Measurements from ENCODE around the gene MAGEB2.
"Not testable (repeated sequence)": the region's sequence is repeated elsewhere in the genome, so short reads cannot be mapped to it uniquely, and the experiment has no call there.

The MAGEB2 gene, protein sequence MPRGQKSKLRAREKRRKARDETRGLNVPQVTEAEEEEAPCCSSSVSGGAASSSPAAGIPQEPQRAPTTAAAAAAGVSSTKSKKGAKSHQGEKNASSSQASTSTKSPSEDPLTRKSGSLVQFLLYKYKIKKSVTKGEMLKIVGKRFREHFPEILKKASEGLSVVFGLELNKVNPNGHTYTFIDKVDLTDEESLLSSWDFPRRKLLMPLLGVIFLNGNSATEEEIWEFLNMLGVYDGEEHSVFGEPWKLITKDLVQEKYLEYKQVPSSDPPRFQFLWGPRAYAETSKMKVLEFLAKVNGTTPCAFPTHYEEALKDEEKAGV

DNA sequence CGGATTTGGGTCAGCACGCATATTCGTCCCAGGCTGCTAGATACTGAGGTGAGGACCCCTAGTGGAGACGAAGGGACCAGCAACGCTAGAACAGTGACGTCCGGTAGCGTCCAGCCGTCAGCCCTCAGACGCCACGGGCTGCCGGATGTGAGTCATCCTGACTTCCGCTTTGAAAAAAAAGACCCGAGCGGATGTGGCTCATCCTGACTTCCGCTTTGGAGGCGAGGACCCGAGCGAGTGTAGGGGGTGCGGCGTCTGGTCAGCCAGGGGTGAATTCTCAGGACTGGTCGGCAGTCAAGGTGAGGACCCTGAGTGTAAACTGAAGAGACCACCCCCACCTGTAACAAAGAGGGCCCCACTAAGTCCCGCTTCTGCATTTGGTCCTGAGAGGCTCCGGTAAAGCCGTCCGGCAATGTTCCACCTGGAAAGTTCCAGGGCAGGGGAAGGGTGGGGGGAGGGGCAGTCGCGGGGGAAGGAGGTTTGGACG is at the start of gene MAGEB2:
MAGEB2 (plus strand) TSS at position 207 of the 487 bp plus-strand sequence. CDS start 3,018 bp downstream, outside the sequence.
- DNase-seq (ENCODE audit: low read depth in 2 of 2), result no peak

GRCh38 chrX:30170900-30171299 is 44.5 kb upstream of the MAGEB2 start:
- DNase-seq (ENCODE audit: low read depth in 2 of 2), result no peak

DNA sequence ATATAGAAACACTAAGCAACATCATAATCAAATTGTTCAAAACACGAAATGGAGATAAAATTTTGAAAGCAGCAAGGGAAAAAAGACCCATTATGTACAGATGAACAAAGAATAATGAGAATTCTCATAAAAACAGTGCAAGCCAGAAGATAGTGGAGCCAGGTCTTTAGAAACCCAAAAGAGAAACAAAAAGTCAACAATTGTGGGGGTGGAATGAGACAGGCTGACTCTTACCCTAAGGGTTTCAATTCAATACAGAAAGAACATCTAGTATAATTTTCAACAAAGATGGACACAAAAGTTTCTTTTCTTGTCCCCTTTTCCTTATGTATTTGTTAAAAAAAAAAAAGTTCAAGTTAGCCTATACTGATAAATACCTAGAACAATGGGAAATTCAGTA is 34.0 kb upstream of the MAGEB2 start:
- DNase-seq (ENCODE audit: low read depth in 2 of 2), result no peak

GRCh38 chrX:30183554-30183953 is 31.8 kb upstream of the MAGEB2 start:
- DNase-seq (ENCODE audit: low read depth in 2 of 2), result no peak

GRCh38 chrX:30190426-30190825 is 24.9 kb upstream of the MAGEB2 start:
- no peak for DNase-seq (ENCODE audit: low read depth in 2 of 2)

DNA sequence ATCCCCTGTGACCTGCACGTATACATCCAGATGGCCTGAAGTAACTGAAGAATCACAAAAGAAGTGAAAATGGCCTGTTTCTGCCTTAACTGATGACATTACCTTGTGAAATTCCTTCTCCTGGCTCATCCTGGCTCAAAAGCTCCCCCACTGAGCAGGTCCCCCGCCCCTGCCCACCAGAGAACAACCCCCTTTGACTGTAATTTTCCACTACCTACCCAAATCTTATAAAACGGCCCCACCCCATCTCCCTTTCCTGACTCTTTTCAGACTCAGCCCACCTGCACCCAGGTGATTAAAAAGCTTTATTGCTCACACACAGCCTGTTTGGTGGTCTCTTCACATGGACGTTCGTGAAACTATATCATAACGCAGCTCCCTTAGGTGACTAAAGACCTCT is 21.5 kb upstream of the MAGEB2 start:
- not testable (repeated sequence) for DNase-seq (ENCODE audit: low read depth in 2 of 2)

- DNase-seq (ENCODE audit: low read depth in 2 of 2), result no peak
Observed at GRCh38 chrX:30196322-30196721, 19.0 kb upstream of the MAGEB2 start.

GRCh38 chrX:30212172-30212571 is 3.2 kb upstream of the MAGEB2 start:
- no peak for DNase-seq (ENCODE audit: low read depth in 2 of 2)

DNA sequence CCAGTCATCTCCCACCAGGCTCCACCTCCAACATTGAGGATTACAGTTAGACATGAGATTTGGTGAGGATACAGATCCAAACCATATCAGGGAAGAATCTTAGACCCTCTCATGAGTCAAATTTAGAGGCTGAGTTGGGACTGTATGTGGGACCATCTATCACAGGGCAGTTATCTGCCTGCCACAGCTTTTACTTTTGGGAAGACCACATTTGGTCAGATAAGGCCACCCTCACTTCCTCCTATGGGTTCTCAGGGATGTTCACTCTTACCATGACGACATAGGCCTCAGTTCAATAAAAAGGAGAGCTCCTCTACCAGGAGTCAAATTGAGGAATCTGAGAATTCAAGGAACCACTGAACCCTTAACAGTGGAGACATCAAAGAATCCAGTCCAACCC is 2.1 kb downstream of the MAGEB2 start:
- DNase-seq (ENCODE audit: low read depth in 2 of 2), result no peak

DNA sequence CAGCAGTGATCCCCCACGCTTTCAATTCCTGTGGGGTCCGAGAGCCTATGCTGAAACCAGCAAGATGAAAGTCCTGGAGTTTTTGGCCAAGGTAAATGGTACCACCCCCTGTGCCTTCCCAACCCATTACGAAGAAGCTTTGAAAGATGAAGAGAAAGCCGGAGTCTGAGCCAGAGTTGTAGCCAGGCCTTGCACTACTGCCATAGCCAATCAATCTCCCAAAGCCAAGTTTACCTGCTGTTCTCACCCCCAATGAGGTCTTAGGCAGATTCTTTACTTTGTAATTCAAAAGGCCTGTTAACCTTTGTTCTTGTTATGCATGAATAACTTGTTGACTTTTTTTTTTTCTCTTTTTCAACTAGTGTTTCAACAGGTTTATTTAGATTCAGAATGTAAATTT is 4.0 kb downstream of the MAGEB2 start:
- no peak for DNase-seq (ENCODE audit: low read depth in 2 of 2)

- no peak for DNase-seq (ENCODE audit: low read depth in 2 of 2)
Observed at GRCh38 chrX:30220661-30221060, 5.3 kb downstream of the MAGEB2 start.

DNA sequence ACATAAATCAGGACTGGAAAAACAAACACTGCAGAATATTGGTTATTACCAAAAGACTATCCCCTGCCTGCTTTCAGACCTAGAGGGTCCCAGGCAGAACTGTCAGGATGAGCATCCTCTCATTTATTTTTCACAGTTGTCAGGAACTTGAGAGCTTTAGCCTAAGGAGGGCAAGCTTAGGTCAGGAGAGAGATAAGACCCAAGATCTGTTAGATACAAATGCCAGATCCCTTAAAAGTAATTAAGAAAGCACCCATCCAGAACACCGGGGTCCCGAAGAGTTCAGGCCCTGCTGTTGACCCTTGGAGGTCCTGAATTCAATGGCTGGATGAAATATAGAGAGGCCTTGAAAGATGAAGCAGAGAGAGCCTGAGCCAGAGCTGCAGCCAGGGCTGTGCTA is 9.2 kb downstream of the MAGEB2 start:
- no peak for DNase-seq (ENCODE audit: low read depth in 2 of 2)

DNA sequence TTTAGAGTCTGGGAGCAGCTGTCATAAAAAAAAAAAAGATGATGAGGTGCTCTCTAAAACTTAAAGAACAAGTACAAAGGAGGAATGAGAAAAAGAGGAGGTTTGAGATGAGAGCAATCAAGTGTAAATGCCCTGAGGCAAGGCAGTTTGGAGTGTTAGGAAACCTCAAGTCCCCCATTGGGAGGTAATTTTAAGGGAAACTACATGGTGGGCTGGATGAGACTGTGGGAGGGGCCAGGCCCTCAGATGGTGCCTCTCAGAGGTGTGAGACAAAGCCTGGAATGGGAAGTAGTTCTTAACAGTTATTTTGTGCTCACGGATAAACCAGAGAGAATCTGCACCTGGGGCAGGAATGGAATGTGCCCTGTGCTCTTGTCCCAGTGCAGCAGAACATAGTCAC is 13.2 kb downstream of the MAGEB2 start:
- no peak for DNase-seq (ENCODE audit: low read depth in 2 of 2)

DNA sequence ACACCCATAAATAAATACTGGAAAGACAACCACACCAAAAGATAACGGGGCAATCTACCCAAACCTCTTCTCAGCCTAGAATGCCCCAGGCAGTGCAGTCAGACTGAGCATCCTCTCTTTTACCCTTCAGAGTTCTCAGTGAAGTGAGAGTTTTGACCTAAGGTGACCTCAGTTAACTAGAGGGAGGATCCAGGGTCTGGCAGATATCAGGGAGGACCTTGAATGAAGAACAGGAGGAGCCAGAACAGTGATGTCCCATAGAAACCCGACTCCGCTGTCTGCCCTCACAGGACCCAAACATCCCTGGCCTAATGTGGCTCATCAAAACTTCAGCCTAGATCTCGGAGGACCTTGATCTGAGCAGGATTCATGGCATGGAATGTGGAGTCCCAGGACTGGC is 15.0 kb downstream of the MAGEB2 start, which contains the start of gene MAGEB3:
MAGEB3 (plus strand) TSS at position 263 of the 400 bp plus-strand sequence. CDS start 5,268 bp downstream, outside the sequence.
- DNase-seq (ENCODE audit: low read depth in 2 of 2), result no peak

GRCh38 chrX:30241724-30242415 is 26.5 kb downstream of the MAGEB2 start, which contains the start of gene MAGEB4:
Gene MAGEB4 (plus strand): TSS chrX:30242000. CDS start chrX:30242136, 136 bp downstream.
- DNase-seq (ENCODE audit: low read depth in 2 of 2), result no peak

DNA sequence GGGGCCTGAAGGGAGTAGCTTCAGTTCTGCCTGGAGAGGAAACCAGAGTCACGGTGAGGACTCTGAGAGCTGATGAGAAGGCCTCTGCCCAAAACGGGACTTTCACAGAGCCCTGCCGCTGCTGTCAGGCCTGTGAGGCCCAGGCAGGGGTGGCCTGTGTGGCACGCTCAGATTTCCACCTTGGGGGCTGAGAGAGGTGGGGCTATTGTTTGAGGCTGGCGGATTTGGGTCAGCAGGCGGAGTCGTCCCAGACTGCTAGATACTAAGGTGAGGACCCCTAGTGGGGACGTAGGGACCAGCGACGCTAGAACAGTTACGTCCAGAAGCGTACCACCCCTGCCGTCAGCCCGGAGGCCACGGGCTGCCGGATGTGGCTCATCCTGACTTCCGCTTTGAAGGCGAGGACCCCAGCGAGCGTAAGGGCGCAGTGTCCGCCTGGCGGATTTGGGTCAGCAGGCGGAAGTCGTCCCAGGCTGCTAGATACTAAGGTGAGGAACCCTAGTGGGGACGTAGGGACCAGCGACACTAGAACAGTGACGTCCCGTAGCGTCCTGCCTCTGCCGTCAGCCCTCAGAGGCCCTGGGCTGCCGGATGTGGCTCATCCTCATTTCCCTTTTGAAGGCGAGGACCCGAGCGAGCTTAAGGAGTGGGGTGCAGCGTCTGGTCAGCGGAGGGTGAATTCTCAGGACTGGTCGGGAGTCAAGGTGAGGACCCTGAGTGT is 31.6 kb downstream of the MAGEB2 start, which contains the start of gene MAGEB1:
MAGEB1 (plus strand) TSS at position 378 of the 721 bp plus-strand sequence. CDS start 3,348 bp downstream, outside the sequence.
- no peak for DNase-seq (ENCODE audit: low read depth in 2 of 2)

DNA sequence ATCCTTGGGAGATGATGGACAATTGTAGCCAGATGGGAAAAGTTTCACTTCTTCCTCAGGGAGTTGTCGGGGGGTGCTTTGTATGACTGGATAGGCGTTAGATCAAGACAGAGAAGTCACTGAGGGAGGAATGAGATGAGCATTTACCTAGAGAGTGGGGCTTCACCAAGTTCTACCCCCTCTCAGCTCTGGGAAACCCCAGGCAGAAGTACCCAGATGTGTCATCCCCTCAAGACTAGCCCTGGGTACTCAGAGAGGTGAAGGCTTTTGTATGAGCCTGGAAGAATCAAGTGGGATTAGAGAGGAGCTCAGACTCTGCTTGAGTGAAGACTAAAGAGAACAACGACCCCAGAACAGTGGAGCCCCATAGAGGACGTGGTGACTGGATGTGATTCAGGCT is 33.5 kb downstream of the MAGEB2 start:
- no peak for DNase-seq (ENCODE audit: low read depth in 2 of 2)

DNA sequence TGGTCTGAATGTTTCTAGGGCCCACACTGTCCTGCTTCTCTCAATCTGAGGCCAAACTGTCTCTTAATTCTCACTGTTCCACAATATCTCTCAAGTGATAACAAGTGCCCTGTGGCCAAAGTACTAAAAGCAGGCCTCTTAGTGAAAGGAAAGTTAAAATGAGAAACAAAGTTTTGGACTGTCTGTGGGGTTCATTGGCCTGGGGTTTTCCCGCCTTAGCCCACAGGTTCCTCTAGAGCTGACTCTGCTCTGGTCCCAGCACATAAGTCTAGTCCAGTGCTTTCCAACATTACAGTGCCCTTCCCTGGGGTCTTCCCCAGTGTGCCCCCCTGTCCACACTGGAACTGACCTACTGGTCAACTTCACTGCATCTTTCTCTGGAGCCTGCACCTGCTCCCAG is 37.9 kb downstream of the MAGEB2 start:
- DNase-seq (ENCODE audit: low read depth in 2 of 2), result no peak

- no peak for DNase-seq (ENCODE audit: low read depth in 2 of 2)
Observed at GRCh38 chrX:30259927-30260326, 44.6 kb downstream of the MAGEB2 start.

GRCh38 chrX:30261012-30261411 is 45.6 kb downstream of the MAGEB2 start:
- DNase-seq (ENCODE audit: low read depth in 2 of 2), result no peak

- no peak for DNase-seq (ENCODE audit: low read depth in 2 of 2)
Observed at GRCh38 chrX:30262763-30263162, 47.4 kb downstream of the MAGEB2 start.

Data from stimulated activated CD4-positive, alpha-beta T cell treated with anti-CD3 and anti-CD28 coated beads, Interleukin-1b, Interleukin-23, amount 100 ng/mL, for 4 hours (primary cell).